GM18520 (cell line): ENCODE measurements around the gene CCDC9.
"Not testable (repeated sequence)": the region's sequence is repeated elsewhere in the genome, so short reads cannot be mapped to it uniquely, and the experiment has no call there.

Source experiments
- ATAC-seq: cut with Tn5 transposase; IDR thresholded peaks from one replicate; pipeline ENCODE4 v1.9.1; 2021; ENCODE audit not compliant: unreplicated experiment

CCDC9 gene

DNA sequence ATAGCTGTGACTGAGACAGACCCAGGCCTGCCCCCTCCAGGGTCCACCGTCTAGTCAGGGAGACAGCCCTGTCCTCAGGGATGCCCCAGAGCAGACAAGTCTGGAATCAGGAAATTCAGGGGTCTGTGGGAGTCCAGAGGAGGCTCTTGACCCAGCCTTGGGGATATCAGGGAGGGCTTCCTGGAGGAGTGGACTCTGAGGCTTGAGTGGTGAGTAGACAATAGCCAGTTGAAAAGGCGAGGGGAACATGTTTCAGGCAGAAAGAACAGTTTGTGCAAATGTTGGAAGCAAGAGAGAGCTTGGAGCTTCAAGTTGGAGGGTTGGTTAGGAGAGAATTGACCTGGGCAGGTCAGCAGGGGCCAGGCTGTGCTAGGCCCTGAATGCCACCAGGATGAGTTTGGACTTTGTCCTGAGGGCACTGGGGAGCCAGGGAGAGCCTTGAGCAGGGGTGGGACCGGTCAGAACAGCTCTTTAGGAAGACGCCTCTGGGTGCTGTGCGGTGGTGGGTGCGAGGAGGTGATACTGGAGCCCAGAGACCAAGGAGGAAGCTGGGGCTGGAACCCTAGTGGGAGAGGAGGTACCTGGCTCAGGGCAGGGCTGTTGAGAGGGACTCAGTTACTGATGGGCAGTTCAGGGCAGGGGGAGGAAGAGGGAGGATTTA, 2.7 kb downstream of the CCDC9 start:
- ATAC-seq = no peak

DNA sequence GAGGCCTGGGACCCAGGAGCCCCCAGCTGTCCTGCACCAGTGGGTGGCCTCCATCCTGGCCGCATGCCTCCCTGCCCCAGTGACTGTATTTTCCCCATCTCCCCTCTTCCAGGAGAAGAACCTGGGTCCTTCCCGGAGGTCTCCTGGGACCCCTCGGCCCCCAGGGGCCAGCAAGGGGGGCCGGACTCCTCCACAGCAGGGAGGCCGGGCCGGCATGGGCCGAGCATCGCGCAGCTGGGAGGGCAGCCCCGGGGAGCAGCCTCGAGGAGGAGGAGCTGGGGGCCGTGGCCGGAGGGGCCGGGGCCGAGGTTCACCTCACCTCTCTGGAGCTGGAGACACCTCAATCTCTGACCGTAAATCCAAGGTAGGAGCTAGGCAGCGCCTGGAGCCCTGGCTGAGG, 4.2 kb downstream of the CCDC9 start:
- ATAC-seq = no peak

DNA sequence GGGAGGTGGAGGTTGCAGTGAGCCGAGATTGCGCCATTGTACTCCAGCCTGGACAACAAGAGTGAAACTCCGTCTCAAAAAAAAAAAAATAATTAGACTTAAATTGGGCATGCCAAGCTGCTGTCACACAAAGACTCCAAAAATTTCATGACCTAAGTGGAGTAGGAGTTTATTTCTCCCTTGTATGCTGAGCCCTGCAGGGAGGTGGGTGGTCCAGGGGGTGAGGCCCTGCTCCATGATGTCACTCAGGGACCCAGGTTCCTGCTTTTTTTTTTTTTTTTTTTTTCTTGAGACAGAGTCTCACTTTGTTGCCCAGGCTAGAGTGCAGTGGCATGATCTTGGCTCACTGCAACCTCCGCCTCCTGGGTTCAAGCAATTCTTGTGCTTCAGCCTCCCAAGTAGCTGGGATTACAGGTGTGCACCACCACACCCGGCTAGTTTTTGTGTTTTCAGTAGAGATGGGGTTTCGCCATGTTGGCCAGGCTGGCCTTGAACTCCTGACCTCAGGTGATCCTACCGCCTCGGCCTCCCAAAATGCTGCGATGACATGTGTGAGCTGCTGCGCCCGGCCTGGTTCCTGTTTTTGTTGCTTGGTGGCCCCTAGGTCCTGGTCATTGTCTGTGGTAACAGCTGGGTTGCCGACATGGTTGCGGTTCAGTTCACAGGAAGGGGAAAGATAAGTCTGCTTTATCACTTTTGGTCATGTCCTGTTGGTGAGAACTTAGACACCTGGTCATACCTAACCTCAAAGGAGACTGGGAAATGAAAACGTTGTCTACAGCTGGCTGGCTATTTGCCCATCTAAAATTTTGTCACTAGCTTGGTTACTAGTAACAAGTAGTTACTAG, 5.8 kb downstream of the CCDC9 start:
- ATAC-seq = peak; percentile 79

DNA sequence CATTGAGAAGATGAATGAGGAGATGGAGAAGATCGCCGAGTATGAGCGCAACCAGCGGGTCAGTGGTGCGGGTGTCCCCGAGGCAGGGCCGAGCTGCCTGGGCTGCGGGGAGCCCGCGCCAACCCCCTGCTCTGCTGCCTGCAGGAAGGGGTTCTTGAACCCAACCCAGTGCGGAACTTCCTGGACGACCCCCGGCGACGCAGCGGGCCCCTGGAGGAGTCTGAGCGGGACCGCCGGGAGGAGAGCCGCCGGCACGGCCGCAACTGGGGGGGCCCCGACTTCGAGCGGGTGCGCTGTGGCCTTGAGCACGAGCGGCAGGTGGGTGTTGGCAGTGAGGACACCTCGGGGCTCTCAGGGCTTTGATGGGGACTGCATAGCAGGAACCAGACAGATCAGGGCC, 8.3 kb downstream of the CCDC9 start:
- no peak for ATAC-seq

DNA sequence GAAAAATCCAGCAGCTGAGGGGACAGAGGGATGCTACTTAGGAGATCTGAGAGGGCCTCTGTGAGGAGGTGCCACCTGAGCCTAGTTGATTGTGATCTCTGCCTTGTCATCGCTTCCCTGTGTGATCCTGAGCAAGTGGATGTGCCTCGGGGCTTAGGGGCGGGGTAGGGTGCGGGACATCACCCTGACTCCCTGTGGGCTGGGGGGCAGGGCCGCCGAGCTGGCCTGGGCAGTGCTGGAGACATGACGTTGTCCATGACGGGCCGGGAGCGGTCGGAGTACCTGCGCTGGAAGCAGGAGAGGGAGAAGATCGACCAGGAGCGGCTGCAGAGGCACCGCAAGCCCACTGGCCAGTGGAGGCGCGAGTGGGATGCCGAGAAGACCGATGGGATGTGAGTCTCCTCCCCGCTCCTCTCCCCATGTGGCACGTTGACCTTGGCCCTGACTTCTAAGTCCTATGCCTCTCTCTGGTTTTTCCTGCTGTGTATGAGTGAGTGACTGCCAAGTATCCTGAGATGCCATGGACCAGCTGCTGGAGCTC, 10.1 kb downstream of the CCDC9 start:
- no peak for ATAC-seq

DNA sequence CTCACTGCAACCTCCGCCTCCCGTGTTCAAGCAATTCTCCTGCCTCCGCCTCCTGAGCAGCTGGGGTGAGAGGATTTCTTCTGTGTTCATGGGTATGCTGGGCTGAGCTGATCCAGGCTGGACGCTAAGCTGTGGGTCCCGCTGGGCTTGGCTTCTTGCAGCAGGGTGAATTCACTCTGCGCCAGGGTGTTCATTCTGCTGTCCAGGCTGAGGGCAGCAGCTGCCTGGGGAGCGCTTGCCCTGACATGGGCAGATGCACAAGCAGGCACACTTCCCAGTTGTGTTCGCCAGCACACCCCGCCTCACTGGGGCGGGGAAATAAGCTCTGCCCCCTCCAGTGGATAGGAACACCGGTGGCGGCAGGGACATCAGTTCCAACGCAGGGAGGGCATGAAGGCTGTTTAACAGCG, 11.0 kb downstream of the CCDC9 start:
- ATAC-seq = no peak

DNA sequence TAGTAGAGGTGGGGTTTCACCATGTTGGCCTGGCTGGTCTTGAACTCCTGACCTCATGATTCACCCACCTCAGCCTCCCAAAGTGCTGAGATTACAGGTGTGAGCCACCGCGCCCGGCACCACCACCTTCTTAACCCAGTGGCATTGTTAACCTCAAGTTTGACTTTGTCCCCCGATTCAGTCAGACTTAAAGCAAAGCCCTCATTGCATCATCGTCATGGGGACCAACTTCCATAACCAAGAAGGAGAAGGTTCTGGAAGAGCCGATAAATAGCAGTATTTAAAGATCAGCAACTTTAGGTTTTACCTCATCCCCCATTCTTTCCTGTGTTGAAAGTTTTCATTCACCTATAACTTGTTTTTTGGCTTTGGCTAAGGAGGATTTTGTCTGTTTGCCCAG, 11.7 kb downstream of the CCDC9 start:
- no peak for ATAC-seq

DNA sequence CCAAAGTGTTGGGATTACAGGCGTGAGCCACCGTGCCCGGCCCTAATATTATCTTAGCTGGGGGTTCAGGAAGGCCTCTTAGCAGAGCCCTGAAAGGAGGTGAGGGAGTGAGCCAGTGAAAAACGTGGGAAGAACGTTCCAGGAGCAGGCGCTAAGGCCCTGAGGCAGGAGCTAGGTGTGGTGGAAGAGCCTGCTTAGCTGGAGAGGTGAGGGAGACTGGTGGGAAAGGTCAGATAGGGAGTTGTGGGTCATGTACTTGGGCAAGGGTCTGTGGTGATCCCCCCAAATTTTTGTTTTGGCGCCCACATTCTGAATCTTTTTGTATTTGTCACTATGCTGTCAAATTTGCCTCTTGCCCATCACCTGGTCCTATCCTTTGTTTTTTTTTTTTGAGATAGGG, 13.3 kb downstream of the CCDC9 start:
- no peak for ATAC-seq

DNA sequence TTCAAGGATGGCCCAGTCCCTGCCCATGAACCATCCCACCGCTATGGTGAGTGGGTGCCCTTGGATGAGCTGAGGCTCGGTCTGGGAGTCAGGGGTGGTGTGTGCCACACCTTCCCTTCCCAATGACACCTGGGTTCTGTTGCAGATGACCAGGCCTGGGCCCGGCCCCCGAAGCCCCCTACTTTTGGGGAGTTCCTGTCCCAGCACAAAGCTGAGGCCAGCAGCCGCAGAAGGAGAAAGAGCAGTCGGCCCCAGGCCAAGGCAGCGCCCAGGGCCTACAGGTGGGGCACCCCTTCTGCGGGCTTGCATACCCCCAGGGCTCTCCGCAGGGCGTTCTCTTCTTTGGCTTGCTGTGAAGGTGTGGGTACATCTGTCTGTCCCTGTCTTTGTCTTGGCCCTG, 14.1 kb downstream of the CCDC9 start:
- ATAC-seq = no peak

DNA sequence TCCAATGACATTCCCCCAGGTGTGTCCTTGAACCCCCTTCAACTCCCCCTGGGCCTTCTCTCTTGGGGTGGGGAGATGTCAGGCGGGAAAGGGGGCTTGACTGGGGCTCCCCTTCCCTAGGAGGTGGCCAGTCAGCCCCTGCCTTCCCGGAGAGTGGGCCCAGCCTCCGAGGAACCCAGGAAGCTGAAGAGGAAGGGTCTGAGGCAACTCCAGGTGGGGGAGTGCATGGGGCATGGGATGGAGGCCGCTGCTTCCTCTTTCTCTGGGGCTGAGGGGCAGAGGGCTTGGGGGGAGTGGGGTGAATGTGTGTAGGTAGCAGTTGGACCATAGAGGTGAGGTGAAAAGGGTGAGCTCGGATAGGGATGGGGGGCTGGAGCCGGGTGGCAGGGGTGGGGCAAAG, 15.6 kb downstream of the CCDC9 start:
- ATAC-seq = no peak

DNA sequence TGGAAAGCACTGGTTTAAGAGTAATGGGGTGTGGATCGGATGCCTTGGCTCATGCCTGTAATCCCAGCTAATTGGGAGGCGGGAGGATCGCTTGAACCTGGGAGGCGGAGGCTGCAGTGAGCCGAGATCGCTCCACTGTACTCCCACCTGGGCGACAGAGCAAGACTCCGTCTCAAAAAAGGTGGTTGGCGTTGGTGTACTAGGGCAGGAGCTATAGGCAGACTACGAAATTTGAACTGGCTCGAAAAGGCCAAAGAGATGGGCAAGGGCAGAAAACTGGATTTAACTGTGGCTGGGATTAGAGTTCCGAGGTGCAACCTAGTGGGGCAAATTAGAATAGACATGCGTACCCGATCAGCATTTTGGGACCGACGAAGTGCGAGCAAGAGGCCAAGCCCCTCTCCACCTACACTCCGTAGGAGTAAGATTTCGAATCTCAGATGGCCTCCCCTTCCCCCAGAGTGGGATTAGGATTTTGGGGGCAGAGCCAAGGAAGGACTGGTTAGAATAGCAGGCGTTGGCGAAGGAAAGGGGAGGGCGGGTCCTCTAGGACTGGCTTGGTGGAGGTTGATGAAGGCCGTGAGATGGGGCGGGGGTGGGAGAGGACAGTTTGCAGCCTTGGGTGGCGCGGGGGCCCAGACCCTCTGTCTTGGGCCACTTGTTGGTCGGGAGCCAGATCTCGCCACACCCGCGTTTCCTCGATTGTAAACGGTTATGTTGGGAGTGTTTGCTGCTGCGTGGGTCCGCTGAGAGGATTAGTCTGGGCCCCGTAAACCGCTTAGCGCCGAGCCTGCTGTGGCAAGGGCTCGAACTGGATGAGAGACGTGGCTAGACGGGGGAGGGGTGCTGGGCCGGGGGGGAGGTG, 16.4 kb downstream of the CCDC9 start:
- ATAC-seq = no peak

DNA sequence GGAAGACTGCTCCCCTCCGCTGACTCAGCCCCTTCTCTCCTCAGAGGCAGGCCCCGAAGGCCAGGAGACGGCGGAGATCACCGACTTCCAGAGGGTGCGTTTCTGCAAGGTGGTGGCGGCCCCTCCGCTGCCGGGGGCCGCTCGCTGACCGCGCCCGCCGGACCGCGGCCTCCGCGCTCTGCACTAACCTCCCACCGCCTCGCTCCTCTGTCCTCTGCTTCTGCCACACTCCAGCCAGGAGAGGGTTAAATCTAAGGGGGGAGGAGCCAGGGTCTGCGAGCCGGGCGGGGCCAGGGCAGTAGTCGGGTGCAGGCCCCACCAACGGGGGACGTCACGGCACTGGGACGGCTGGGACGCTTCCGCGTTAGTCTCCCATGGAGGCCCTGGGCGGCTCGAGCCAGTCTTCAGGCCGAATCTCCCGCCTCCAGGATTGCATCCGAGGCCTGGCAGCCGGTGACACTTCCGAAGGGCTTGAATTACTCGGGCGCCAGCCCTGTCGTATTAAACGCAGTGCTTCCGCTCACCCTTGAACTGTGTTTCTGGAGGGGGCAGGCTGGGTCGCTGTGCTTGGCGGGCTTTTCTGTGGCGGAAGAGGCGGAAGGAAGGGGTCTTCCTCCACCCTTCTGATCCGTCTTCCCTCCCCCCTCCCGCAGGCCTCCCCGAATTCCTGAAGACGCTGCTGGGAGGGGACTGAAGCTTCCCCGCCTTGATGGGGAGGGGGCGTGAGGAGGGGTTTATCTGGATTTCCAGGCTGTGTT, 17.2 kb downstream of the CCDC9 start:
- ATAC-seq = peak; percentile 60

DNA sequence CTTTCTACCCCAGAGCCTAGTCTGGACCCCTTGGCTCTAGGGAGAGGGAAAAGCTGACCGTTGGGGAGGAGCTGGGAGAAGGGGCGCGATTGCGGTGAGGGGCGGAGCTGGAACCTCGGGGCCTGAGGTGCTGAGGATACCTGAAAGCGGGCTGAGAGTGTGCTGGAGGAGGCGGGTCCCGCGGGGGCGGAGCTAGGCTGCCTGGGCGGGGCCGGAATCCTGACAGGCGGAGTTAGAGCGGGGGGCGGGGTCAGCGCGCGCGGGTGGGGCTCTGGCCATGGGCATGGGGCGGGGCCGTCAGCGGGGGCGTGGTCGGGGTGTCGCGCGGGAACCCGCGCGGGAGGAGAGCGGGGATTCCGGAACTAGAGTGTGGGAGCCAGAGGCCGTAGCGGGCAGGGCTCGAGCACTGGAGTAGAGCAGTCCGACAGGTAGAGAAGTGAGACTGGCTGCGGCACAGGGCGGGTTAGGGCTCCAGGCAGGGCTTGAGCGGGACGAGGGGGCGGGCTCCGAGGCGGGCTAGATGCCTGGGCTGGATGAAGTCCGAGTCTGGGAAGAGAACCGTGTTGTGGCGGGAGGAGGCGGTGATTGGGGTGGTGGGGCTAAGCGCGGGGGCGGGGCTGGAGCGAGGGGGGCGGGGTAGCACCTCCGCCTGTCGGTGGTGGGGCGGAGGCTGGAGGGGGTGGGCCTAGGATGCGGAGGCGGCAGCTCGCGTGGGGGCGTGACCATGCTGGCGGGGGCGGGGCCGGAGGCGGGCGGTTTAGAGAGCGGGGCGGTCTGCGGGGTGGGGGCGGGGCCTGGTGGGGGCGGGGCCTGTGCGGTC, 18.0 kb downstream of the CCDC9 start, which contains the start of gene INAFM1:
Gene INAFM1, plus strand, starts transcription at position 815 of the 820 bp plus-strand sequence. CDS start 35 bp downstream, outside the sequence.
- peak; percentile 43 for ATAC-seq

DNA sequence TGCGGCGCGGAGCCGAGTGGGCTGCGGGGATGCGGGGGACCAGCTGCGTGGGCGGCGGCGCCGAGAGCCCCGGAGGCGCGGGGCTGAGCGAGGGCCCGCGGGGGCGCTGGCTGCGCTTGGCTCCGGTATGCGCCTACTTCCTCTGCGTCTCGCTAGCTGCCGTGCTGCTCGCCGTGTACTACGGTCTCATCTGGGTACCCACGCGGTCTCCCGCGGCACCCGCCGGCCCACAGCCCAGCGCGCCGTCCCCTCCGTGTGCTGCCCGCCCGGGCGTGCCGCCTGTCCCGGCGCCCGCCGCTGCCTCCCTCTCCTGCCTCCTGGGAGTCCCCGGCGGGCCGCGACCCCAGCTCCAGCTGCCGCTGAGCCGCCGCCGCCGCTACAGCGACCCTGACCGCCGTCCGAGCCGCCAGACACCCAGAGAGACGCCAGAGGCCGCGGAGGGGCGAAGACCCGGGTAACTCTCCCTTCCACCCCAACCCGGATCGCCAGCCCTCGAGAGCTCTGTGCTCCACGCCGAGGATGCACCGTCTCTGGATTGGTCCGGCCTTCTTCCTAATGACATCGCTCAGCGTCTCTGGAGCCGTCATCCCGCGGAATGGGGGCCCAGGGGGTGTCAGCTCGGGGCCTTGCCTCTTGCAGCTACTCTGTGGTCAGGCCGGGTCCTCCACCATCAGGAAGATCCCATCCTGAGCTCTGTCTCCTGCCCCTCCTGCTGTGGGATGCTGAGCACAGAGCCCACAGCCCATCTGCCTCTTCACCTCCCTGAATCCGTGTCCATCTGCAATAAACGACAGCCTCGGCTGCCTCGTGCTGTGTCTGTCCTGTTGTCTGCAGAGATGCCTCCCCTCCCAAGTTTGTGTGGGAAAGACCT, 18.8 kb downstream of the CCDC9 start:
- ATAC-seq = peak; percentile 13

DNA sequence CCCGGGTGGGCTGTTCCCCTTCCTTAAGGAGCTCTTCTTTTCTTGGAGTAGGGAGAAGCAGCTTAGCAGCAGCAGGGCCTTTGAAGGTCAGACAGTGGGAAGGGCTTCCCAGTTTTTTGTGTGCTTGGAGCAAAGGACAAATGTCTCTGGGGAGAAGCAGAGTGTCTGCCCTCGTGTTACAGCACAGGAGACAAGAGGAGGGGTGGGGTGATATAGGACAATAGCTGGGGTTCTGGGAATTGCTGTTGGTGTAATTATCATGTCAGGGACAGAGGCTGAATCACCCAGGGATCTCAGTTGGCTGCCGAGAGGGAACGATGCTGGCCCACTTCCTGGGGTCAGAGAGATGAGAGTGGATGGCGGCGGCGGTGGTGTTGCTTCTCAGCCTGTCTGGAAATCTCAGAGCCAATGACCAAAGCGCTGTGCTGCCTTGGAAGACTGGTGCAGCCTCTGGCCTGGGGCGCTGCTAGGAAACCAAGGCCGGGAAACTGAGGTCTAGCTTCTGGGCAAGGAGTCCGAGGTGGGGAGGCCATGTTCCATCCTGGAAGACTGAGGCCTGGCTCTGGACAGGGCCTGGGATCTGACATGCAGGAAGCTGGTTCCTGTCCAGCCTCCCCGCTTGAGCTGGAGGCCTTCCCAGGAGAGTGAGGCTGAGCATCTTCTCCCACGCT, 19.6 kb downstream of the CCDC9 start:
- no peak for ATAC-seq

DNA sequence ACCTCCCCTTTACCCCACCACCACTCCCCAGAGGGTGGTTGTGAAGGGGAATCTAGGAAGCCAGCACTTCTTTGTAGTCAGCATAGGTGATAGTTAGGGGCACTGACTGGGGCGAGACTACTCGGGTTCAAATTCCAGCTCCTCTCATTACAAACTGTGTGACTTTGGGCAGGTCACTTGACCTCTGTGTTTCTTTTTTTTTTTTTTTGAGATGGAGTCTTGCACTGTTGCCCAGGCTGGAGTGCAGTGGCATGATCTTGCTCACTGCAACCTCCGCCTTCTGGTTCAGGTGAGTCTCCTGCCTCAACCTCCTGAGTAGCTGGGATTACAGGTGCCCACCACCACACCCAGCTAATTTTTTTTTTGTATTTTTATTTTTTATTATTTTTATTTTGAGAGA, 20.2 kb downstream of the CCDC9 start:
- ATAC-seq = not testable (repeated sequence)

DNA sequence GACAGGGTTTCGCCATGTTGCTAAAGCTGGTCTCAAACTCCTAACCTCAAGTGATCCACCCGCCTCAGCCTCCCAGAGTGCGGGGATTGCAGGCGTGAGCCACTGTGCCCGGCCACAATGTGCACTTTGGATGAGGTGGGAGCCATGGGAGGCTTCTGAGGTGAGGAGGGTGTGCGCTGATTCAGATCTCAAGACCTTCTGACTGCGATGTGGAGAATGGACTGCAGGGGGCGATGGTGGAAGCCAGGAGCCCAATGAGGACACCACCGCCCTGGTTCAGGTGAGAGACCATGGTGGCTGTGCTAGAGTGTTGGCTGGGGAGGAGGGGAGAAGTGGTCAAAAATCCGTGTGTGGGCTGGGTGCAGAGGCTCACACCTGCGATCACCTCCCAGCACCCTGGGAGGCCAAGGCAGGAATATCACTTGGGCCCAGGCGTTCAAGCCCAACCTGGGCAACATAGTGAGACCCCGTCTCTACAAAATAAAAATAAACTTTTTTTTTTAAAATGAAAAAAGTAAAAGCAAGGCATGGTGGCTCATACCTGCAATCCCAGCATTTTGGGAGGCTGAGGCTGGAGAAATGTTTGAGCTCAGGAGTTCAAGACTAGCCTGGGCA, 24.0 kb downstream of the CCDC9 start:
- ATAC-seq = no peak
